CMK (cell line): Measurements from ENCODE around the gene PCBD2.
"Not testable (repeated sequence)": the region's sequence is repeated elsewhere in the genome, so short reads cannot be mapped to it uniquely, and the experiment has no call there.

ENCODE experiments used
- DNase-seq: peaks from one replicate; pipeline ENCODE4 v3.0.0-alpha.2; 2010; ENCODE audit warnings: low read depth

Gene PCBD2

GRCh38 chr5:134904610-134905245 lies at the start of gene PCBD2:
PCBD2 (plus strand) TSS chr5:134905131; CDS start chr5:134905140, 9 bp downstream.
- peak; percentile 72 for DNase-seq

- DNase-seq: not testable (repeated sequence)
Measured at GRCh38 chr5:134856465-134856864, 48.5 kb upstream of the PCBD2 start.

- no peak for DNase-seq
Measured at GRCh38 chr5:134857401-134857800, 47.5 kb upstream of the PCBD2 start.

- no peak for DNase-seq
Measured at GRCh38 chr5:134864707-134865106, 40.2 kb upstream of the PCBD2 start.

GRCh38 chr5:134873494-134873893 lies 31.4 kb upstream of the PCBD2 start:
- no peak for DNase-seq

GRCh38 chr5:134873987-134874830 lies 30.7 kb upstream of the PCBD2 start, which contains the start of gene TXNDC15:
TXNDC15 (plus strand) TSS chr5:134874371; CDS start chr5:134874428, 57 bp downstream.
- DNase-seq: peak; percentile 63

GRCh38 chr5:134874831-134875655 lies 29.9 kb upstream of the PCBD2 start:
- DNase-seq: no peak

GRCh38 chr5:134877159-134877558 lies 27.8 kb upstream of the PCBD2 start:
- no peak for DNase-seq

GRCh38 chr5:134878403-134878802 lies 26.5 kb upstream of the PCBD2 start:
- DNase-seq: no peak

GRCh38 chr5:134879456-134879855 lies 25.5 kb upstream of the PCBD2 start:
- DNase-seq: no peak

GRCh38 chr5:134880937-134881336 lies 24.0 kb upstream of the PCBD2 start:
- DNase-seq: not testable (repeated sequence)

GRCh38 chr5:134881711-134882110 lies 23.2 kb upstream of the PCBD2 start:
- DNase-seq: not testable (repeated sequence)

GRCh38 chr5:134887593-134888159 lies 17.3 kb upstream of the PCBD2 start:
- DNase-seq: no peak

- DNase-seq: no peak
Measured at GRCh38 chr5:134889335-134889734, 15.6 kb upstream of the PCBD2 start.

- DNase-seq: no peak
Measured at GRCh38 chr5:134891473-134891872, 13.5 kb upstream of the PCBD2 start.

GRCh38 chr5:134892282-134892681 lies 12.6 kb upstream of the PCBD2 start:
- no peak for DNase-seq

- DNase-seq: no peak
Measured at GRCh38 chr5:134892926-134893325, 12.0 kb upstream of the PCBD2 start.

- no peak for DNase-seq
Measured at GRCh38 chr5:134893748-134894505, 11.0 kb upstream of the PCBD2 start.

- DNase-seq: no peak
Measured at GRCh38 chr5:134902071-134902801, 2.7 kb upstream of the PCBD2 start.

GRCh38 chr5:134905246-134905996 lies 490 bp downstream of the PCBD2 start:
- DNase-seq: peak; percentile 7
